NCI-H1092 treated with DMSO at 0.1 percent for 48 hours (cell line): ENCODE data around the gene ASIP.
"Not testable (repeated sequence)": the region's sequence is repeated elsewhere in the genome, so short reads cannot be mapped to it uniquely, and the experiment has no call there.

Experiments
- DNase-seq: peaks from one replicate; lab custom pipeline; 2025; lab: John Stamatoyannopoulos, UW

Gene ASIP

GRCh38 chr20:34285450-34285849, 44.2 kb downstream of the ASIP start:
- DNase-seq, result no peak

DNA sequence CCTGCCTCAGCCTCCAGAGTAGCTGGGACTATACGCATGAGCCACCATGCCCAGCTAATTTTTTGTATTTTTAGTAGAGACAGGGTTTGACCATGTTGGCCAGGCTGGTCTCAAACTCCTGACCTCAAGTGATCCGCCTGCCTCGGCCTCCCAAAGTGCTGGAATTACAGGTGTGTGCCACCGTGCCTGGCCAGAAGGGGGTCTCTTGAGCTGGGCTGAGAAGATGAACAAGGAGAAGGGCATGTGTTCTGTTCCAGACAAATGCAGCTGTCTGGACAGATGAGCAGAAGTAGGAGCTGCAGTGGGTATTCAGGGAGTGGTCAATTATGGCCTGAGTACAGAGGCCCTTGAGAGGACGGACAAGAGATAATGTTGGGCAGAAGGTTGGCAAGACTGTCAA, 46.3 kb downstream of the ASIP start:
- not testable (repeated sequence) for DNase-seq

DNA sequence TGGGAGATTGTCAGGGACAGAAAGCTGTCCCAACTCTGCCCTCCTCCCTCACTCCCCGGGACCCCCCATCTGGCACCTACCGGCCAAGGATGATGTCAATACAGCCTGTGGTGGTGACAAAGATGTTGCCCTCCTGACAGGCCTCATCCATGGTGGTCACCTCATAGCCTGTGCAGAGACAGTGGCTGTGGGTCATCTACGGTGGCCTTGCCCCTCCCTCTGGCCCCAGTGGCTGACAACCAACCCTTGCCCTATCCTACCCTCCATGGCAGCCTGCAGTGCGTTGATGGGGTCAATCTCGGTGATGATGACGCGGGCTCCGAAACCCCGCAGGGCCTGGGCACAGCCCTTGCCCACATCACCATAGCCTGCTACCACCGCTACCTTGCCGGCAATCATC, 49.2 kb downstream of the ASIP start:
- no peak for DNase-seq

DNA sequence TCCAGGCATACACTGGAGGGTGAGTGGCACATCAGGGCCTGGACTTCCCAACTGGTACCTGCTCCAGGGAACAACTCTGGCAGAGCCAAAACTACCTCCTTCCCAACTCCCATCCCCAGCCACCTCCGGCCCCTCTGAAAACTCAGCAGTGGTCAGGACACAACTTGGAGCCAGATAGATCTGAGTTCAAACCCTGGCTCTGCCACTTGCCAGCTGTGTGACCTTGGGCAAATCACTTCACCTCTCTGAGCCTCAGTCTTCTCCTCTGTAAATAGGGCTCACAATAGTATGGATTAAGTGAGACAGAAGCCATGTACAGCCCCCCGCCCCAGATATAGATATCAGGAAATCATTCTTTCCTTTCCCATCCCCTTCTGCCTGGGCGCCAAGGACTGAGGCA, 51.3 kb downstream of the ASIP start:
- no peak for DNase-seq

- DNase-seq, result no peak
These were observed 51.9 kb downstream of the ASIP start for GRCh38 chr20:34293119-34293518.

DNA sequence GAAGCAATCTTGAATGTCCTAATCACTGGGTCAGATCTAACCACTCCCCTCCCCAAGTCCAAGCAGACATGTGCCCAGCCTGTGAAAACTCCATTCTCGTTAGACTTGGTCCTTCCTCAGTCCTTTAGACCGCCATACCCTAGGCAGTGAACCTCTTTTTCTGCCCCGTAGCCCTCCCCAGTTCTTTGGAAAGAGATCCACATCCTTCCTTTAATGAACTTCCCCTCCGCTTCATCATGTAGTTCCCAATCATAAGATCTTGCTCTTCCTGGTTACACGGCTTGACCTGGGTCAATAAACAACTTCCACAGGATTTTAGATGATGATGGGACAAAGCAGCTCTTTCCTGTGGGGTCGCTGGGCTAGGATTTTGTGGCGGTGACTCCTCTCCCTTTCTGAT, 52.4 kb downstream of the ASIP start:
- DNase-seq, result no peak

DNA sequence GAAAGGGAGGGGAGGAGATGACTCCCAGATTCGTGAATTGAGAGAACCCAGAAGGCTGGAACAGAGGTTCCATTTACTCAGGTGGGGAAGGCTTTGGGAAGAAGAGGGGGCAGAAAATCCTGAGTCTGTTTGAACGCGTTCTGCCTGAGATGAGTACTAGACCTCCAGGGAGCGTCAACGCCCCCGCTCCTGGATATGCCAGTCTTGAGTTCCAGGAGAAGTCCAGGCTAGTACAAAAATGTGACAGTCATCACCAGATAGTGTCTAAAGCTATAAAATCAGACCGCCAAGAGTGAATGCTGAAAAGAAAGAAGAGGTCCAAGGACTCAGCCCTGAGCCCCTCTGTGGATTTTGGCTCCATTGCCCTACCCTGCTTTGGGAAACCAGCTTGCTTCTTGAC, 53.3 kb downstream of the ASIP start:
- DNase-seq, result no peak

- no peak for DNase-seq
These were observed 54.1 kb downstream of the ASIP start for GRCh38 chr20:34295284-34295683.

DNA sequence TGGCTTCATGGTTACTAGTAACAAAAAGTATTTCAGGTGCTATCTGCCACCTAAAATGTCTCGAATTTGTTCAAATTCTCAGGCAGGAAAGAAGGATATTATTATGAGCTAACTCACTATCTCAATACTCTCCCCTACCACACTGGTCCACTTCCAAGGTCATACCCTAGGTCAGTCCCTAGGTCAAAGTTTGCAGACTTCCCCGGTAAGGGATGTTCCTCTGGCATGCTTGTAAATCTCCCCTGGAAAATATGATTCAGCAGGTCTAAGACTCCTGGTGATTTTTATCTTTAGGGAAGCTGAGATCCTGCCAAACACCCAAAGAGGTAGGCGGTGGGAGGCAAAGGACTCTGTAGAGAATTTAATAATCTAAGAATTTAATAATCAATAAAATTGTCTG, 55.2 kb downstream of the ASIP start:
- DNase-seq, result no peak

DNA sequence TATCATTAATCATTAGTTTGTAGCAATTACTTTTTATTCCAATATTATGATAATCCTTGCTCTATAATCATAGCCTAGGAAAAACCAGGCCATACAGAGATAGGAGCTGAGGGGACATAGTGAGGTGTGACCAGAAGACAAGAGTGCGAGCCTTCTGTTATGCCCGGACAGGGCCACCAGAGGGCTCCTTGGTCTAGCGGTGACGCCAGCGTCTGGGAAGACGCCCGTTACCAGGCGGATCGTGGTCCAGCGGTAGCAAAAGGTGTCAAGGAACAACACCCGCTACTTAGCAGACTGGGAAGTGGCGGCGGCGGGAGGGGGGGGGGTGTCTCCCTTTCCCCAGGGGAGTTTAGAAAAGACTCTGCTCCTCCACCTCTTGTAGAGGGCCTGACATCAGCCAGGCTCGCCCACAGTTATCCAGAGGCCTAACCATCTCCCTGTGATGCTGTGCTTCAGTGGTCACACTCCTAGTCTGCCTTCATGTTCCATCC, 57.1 kb downstream of the ASIP start:
- DNase-seq, result not testable (repeated sequence)

DNA sequence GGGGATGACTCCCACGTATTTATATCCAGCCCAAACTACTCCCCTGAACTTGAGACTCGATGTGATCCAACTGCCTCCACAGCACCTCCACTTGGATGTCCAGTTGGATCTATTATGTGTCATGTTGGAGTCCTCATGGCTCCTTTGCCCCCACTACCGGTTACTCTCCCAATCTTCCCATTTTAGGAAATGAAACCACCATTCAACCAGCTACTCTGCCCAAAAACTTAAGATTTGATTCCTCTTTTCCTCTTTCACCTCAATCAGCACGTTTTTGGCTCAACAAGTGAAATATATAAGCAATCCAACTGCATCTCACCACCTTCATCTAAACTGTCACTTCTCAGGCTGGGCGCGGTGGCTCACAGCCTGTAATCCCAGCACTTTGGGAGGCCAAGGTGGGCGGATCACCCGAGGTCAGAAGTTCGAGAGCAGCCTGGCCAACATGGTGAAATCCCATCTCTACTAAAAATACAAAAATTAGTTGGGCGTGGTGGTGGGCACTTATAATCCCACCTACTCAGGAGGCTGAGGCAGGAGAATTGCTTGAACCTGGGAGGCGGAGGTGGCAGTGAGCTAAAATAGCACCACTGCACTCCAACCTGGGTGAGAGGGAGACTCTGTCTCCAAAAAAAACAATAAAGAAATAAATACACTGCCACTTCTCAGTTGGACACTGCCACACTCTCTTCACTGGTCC, 58.5 kb downstream of the ASIP start:
- no peak for DNase-seq

GRCh38 chr20:34300256-34300806, 59.1 kb downstream of the ASIP start:
- DNase-seq, result no peak

DNA sequence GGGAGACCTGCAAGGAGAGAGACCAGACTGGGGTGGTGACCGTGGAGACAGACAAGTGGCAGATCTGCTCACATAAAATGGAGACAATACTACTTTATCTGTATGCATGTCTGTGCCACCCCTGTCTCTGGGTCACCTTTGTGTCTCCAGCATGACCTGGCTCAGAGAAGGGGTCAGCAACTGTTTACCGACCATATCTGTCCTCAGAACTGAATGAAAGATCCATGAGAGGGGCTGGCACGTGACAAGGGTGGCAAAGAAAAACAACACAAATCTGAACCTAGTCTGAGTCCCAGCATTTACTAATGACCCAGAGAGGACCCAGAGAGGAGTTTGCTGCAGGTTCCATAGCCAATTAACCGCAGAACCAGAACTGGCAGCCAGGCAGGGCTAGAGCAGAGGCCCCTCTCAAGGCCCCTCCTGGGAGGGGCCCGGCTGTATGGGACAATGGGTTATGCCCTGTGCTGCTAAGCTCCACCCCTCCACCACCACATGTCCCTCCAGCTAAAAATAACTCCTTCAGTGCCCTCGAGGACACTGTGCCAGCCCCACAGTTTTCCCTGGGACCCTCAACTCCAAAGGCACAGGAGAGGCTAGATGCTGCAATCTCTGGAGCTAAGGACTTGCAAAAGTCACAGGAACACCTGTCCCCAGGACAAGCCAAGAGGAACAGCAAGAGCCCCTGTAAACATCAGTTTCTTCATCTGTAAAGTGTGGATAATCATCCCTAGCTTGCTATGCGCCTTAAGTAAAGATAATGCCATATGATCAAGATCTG, 59.8 kb downstream of the ASIP start:
- DNase-seq, result no peak

- DNase-seq, result no peak
These were observed 60.5 kb downstream of the ASIP start for GRCh38 chr20:34301587-34302311.

GRCh38 chr20:34302312-34302722, 61.1 kb downstream of the ASIP start:
- DNase-seq, result no peak

GRCh38 chr20:34302723-34303533, 61.7 kb downstream of the ASIP start, which contains the start of gene AHCY:
AHCY (minus strand) TSS chr20:34303355; CDS start chr20:34303270, 85 bp downstream.
- DNase-seq, result peak; percentile 96

GRCh38 chr20:34305333-34306230, 64.4 kb downstream of the ASIP start:
- no peak for DNase-seq

DNA sequence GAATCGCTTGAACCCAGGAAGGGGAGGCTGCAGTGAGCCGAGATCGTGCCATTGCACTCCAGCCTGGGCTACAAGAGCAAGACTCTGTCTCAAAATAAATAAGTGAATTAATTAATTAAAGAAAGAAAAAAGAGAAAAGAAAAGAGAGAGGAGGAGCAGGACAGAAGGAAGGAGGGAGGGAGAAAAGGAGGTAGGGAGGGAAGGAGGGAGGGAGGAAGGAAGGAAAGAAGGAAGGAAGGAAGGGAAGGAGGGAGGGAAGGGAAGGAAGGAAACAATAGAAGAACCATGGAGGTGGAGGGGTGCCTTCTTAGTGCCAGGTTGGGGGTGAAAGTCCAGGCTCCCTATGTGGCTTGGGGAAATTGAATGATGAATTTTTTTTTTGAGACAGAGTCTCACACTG, 68.5 kb downstream of the ASIP start:
- DNase-seq, result no peak

DNA sequence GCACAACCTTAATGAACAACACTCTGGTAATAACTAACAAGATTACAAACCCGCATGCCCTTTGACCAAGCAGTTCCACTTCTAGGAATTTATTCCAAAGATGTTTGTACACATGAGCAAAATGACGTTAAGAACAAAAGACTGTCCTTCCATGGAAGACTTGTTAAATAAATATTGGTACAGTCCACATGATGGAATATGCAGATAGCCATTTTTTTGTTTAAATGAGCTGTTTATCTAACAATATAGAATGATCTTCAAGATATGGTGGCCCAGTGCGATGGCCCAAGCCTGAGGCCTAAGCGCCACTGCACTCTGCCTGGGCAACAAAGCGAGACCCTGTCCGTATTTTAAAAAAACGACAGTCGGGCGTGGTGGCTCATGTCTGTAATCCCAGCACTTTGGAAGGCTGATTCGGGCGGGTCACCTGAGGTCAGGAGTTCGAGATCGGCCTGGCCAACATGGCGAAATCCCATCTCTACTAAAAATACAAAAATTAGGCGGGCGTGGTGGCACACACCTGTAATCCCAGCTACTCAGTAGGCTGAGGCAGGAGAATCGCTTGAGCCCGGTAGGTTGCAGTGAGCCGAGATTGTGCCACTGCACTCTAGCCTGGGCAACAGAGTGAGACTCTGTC, 69.4 kb downstream of the ASIP start:
- DNase-seq, result no peak
